ENCODE results near the gene R3HDM4.

The R3HDM4 gene

DNA sequence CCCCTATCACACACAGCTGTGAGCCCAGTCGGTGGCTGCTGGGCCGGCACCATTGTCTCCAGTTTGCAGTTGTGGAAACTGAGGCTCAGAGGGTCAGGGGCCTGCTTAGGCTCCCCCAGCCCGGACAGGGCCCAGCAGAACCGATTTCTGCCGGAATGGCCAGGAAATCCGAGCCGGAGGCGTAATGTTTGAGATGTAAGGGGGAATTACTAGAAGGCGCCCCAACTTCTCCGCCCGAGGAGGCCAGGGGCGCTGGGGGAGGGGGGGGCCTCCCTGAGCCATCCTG, 5.1 kb upstream of the R3HDM4 start:
- Histone ChIP-seq H3K4me2 (ENCODE audit: low read depth, low read length, poor library complexity, severe bottlenecking) (no peak overlapping the region), H4K20me1 (ENCODE audit: low read depth, low read length) (no peaks in the 10 kb centered on the region), H3F3A (ENCODE audit: insufficient read depth) (peaks cover 4% of the 10 kb centered on the region; the same call in 1 of the 2 replicates), H3K27ac (ENCODE audit: low read depth, low read length) (no peak overlapping the region), H3K9me3 (ENCODE audit: insufficient read depth, low read length) (no peaks in the 10 kb centered on the region), H3K27me3 (ENCODE audit: low read length) (no peaks in the 10 kb centered on the region), H3K4me3 (ENCODE audit: insufficient read depth, low read length, poor library complexity, severe bottlenecking) (no peak overlapping the region), H3K9me2 (replicated peaks; ENCODE audit: insufficient read depth, low read length) (no peaks in the 10 kb centered on the region), H3K9ac (ENCODE audit: low read length) (no peak overlapping the region), H3K79me2 (ENCODE audit: insufficient read depth, low read length) (no peaks in the 10 kb centered on the region), H3K36me3 (ENCODE audit: low read length) (no peaks in the 10 kb centered on the region), H2AFZ (ENCODE audit: low read depth, low read length, severe bottlenecking) (no peak overlapping the region)
- TF ChIP-seq, protein P1, sequence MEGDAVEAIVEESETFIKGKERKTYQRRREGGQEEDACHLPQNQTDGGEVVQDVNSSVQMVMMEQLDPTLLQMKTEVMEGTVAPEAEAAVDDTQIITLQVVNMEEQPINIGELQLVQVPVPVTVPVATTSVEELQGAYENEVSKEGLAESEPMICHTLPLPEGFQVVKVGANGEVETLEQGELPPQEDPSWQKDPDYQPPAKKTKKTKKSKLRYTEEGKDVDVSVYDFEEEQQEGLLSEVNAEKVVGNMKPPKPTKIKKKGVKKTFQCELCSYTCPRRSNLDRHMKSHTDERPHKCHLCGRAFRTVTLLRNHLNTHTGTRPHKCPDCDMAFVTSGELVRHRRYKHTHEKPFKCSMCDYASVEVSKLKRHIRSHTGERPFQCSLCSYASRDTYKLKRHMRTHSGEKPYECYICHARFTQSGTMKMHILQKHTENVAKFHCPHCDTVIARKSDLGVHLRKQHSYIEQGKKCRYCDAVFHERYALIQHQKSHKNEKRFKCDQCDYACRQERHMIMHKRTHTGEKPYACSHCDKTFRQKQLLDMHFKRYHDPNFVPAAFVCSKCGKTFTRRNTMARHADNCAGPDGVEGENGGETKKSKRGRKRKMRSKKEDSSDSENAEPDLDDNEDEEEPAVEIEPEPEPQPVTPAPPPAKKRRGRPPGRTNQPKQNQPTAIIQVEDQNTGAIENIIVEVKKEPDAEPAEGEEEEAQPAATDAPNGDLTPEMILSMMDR (IDR thresholded peaks at IDR 0.05; ENCODE audit: insufficient read depth, low read length, poor library complexity, severe bottlenecking) = no peak
- TF ChIP-seq EZH2phosphoT487 (conservative IDR thresholded peaks at IDR 0.05; ENCODE audit: low read length) = no peak

DNA sequence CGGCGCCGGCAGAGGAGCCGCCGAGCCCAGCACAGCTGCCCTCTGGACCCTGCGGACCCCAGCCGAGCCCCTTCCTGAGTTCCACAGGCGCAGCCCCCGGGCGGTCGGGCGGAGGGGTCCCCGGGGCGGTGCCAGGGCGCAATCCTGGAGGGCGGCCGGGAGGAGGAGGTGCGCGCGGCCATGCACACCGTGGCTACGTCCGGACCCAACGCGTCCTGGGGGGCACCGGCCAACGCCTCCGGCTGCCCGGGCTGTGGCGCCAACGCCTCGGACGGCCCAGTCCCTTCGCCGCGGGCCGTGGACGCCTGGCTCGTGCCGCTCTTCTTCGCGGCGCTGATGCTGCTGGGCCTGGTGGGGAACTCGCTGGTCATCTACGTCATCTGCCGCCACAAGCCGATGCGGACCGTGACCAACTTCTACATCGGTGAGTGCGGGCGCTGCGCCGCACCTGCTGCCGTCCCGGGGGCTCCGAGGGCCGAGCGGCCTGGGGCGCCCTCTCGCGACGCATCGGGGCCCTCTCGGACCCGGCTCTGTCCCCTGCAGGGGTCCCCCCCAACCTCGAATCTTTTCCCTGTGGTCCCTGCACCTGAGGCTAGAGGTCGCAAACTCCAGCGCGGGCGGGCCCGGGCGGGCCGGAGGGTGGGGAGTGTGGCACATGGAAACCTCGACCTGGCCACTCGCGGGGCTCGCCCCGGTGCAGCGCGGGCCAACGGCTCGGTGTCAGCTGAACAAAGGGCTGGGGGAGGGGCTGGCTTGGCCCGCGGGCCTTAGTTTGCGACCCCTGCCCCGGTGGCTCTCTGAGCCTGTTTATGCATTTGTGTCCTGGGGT, 4.5 kb upstream of the R3HDM4 start, which contains the start of gene KISS1R:
TSS of gene KISS1R (plus strand) at position 11 of the 829 bp plus-strand sequence. CDS start at position 181, 170 bp downstream.
- H3K27ac ChIP-seq (ENCODE audit: low read depth, low read length) = no peak within 1 kb of the TSS
- H3K36me3 ChIP-seq (ENCODE audit: low read length) = no peaks in the 10 kb centered on the region
- no peaks in the 10 kb centered on the region for H3K9me3 ChIP-seq (ENCODE audit: insufficient read depth, low read length)
- peaks cover 4% of the 10 kb centered on the region; the same call in 1 of the 2 replicates for H3F3A ChIP-seq (ENCODE audit: insufficient read depth)
- no peak within 1 kb of the TSS for H3K4me3 ChIP-seq (ENCODE audit: insufficient read depth, low read length, poor library complexity, severe bottlenecking)
- TF ChIP-seq, protein P1 (IDR thresholded peaks at IDR 0.05; ENCODE audit: insufficient read depth, low read length, poor library complexity, severe bottlenecking) = peak; percentile 44
- TF ChIP-seq EZH2phosphoT487 (conservative IDR thresholded peaks at IDR 0.05; ENCODE audit: low read length) = no peak
- no peaks in the 10 kb centered on the region for H3K27me3 ChIP-seq (ENCODE audit: low read length)
- no peak within 1 kb of the TSS for H2AFZ ChIP-seq (ENCODE audit: low read depth, low read length, severe bottlenecking)
- no peaks in the 10 kb centered on the region for H3K79me2 ChIP-seq (ENCODE audit: insufficient read depth, low read length)
- H3K9me2 ChIP-seq (replicated peaks; ENCODE audit: insufficient read depth, low read length) = no peaks in the 10 kb centered on the region
- H3K4me2 ChIP-seq (ENCODE audit: low read depth, low read length, poor library complexity, severe bottlenecking) = no peak within 1 kb of the TSS
- no peak within 1 kb of the TSS for H3K9ac ChIP-seq (ENCODE audit: low read length)
- H4K20me1 ChIP-seq (ENCODE audit: low read depth, low read length) = no peaks in the 10 kb centered on the region

- TF ChIP-seq, protein P1 (IDR thresholded peaks at IDR 0.05; ENCODE audit: insufficient read depth, low read length, poor library complexity, severe bottlenecking) = no peak
- TF ChIP-seq EZH2phosphoT487 (conservative IDR thresholded peaks at IDR 0.05; ENCODE audit: low read length) = no peak
- no peaks in the 10 kb centered on the region for H3K79me2 ChIP-seq (ENCODE audit: insufficient read depth, low read length)
- H3K4me3 ChIP-seq (ENCODE audit: insufficient read depth, low read length, poor library complexity, severe bottlenecking) = no peak overlapping the region
- no peak overlapping the region for H2AFZ ChIP-seq (ENCODE audit: low read depth, low read length, severe bottlenecking)
- no peak overlapping the region for H3K4me2 ChIP-seq (ENCODE audit: low read depth, low read length, poor library complexity, severe bottlenecking)
- H3K9me3 ChIP-seq (ENCODE audit: insufficient read depth, low read length) = no peaks in the 10 kb centered on the region
- H3F3A ChIP-seq (ENCODE audit: insufficient read depth) = peaks cover 4% of the 10 kb centered on the region; the same call in 1 of the 2 replicates
- no peaks in the 10 kb centered on the region for H3K27me3 ChIP-seq (ENCODE audit: low read length)
- no peaks in the 10 kb centered on the region for H3K9me2 ChIP-seq (replicated peaks; ENCODE audit: insufficient read depth, low read length)
- no peaks in the 10 kb centered on the region for H3K36me3 ChIP-seq (ENCODE audit: low read length)
- H3K27ac ChIP-seq (ENCODE audit: low read depth, low read length) = no peak overlapping the region
- no peaks in the 10 kb centered on the region for H4K20me1 ChIP-seq (ENCODE audit: low read depth, low read length)
- no peak overlapping the region for H3K9ac ChIP-seq (ENCODE audit: low read length)
Observed at GRCh38 chr19:916645-917322, 3.8 kb upstream of the R3HDM4 start.
